Stromal cell of bone marrow (primary cell): Measurements from ENCODE around the gene OR2V1.
A peak's percentile ranks its signal among the peaks of the same experiment; 100 is the strongest.
"Not testable (repeated sequence)": the region's sequence is repeated elsewhere in the genome, so short reads cannot be mapped to it uniquely, and the experiment has no call there.

ENCODE experiments used
- DNase-seq: peaks from one replicate; pipeline ENCODE4 v3.0.0-alpha.2; 2012; ENCODE audit warnings: low read depth

OR2V1 gene

GRCh38 chr5:181160152-181160754 lies 29.3 kb upstream of the OR2V1 start:
- DNase-seq, result no peak

- DNase-seq, result peak; percentile 57
Observed at GRCh38 chr5:181159286-181160151, 28.6 kb upstream of the OR2V1 start.

GRCh38 chr5:181158869-181159268 lies 27.9 kb upstream of the OR2V1 start:
- DNase-seq, result no peak

GRCh38 chr5:181156758-181157157 lies 25.8 kb upstream of the OR2V1 start:
- no peak for DNase-seq

- DNase-seq, result no peak
Observed at GRCh38 chr5:181153814-181154213, 22.8 kb upstream of the OR2V1 start.

GRCh38 chr5:181152406-181152805 lies 21.4 kb upstream of the OR2V1 start:
- DNase-seq, result no peak

- DNase-seq, result no peak
Observed at GRCh38 chr5:181151146-181151545, 20.2 kb upstream of the OR2V1 start.

GRCh38 chr5:181149806-181150733 lies 19.1 kb upstream of the OR2V1 start:
- DNase-seq, result no peak

GRCh38 chr5:181149355-181149754 lies 18.4 kb upstream of the OR2V1 start:
- no peak for DNase-seq

- DNase-seq, result not testable (repeated sequence)
Observed at GRCh38 chr5:181146927-181147636, 16.1 kb upstream of the OR2V1 start, which contains the start of gene OR2V2. Gene OR2V2, plus strand, starts transcription at chr5:181147586. Its CDS starts 7,357 bp downstream, at chr5:181154943.

- no peak for DNase-seq
Observed at GRCh38 chr5:181145133-181145532, 14.2 kb upstream of the OR2V1 start.

GRCh38 chr5:181142054-181142453 lies 11.1 kb upstream of the OR2V1 start:
- no peak for DNase-seq

GRCh38 chr5:181140766-181141165 lies 9.8 kb upstream of the OR2V1 start:
- DNase-seq, result no peak

GRCh38 chr5:181138258-181138657 lies 7.3 kb upstream of the OR2V1 start:
- no peak for DNase-seq

- DNase-seq, result no peak
Observed at GRCh38 chr5:181136361-181136955, 5.5 kb upstream of the OR2V1 start.

- no peak for DNase-seq
Observed at GRCh38 chr5:181134259-181134658, 3.3 kb upstream of the OR2V1 start.

- peak; percentile 44 for DNase-seq
Observed at GRCh38 chr5:181133610-181134231, 2.8 kb upstream of the OR2V1 start.

- DNase-seq, result no peak
Observed at GRCh38 chr5:181133083-181133482, 2.1 kb upstream of the OR2V1 start.

- DNase-seq, result no peak
Observed at GRCh38 chr5:181131514-181131913, 545 bp upstream of the OR2V1 start.

- not testable (repeated sequence) for DNase-seq
Observed at GRCh38 chr5:181130081-181130480, 888 bp downstream of the OR2V1 start.

- DNase-seq, result no peak
Observed at GRCh38 chr5:181129601-181130000, 1.4 kb downstream of the OR2V1 start.
